ENCODE measurements around the gene PLA2G4A.

Gene PLA2G4A

DNA sequence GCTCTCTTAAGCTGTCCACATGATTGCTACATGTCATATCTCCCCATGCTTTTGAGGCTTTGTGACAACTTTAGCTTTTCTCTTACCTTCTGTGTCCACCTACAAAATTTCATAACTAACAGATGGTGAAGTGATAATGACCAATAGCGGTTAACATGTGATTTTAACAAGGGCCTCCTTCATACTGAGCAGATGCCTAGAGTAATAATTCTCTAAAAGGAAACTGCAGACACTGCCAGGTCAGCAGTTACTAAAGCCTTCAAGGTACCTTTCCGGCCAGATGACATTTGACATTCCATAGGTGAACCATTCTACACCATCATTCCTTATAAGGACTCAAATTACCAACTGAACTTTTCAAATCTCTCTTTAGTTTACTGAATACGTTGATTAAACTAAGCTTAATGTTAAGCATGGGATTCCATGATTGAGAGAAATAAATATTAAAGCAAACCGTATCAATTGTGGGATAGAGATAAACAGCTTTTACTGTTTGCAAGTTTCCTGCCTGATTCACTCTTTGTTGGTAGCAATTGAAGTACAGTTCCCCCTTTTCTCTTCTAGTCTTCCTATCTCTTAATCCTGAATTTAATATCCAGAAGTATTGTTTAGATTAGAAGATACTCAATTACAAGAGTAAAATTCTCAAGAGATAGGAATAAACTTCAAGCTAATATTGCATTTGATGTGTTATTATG lies 205.1 kb downstream of the PLA2G4A start:
- no peak for DNase-seq

DNA sequence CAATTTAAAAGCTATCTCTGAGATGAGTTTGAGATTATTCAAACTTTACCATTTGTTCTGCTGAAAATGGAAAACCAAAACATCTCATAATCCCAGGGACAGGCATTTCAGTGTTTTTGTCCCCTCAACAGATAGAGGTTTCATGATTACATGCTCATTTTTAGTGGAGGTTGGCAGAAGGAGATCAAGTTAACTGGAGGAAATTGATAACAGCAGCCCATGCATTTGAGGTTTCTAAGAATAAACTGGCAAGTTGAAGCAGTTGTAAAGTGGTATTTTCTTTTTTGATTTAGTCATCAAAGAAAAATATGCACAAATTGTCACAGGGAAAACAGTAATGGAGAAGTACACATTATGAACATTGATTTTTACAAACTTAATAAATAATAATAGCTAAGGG lies 205.8 kb downstream of the PLA2G4A start:
- no peak for DNase-seq

DNA sequence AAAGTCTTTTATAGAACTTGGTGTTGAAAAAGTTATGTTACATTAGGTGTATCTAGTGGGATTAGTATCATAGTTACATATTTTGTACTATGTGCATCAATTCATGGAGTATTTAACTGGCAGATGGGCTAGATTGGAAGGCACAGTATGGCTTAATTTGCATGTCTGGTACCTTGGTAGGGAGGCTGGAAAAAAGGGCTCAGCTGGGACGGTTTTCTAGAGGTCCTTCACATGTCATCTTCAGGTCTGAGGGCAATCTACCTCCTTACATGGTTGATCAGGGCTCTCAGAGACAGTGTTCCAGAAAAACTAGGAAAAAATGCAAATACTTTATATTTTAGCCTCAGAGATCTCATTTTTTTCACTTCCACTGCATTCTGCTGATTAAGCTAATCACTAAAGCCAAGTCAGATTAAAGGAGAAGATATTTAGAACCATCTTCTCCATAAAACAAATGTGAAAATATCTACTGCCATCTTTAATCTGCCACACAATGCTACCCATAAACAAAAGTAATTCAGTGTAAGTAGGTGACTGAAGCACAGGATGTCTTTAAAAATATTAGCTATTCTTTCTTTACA lies 209.3 kb downstream of the PLA2G4A start:
- DNase-seq = no peak
